Testis (tissue), 2 donors: ENCODE results near the gene TEX13C.

ENCODE experiments used
- CTCF ChIP-seq, 3 experiments: fragments of 450-650 bp in 2 of 3; fragments of 200-600 bp in 1 of 3; sonication (generic) in 1 of 3; IDR thresholded peaks; one replicate each; pipeline ENCODE4 v1.5.1; 2016 to 2019; ENCODE audit warnings: antibody characterized with exemption in 3 of 3, mild to moderate bottlenecking in 2 of 3, moderate library complexity in 1 of 3
- POLR2A ChIP-seq: fragments of 450-650 bp; IDR thresholded peaks from one replicate; pipeline ENCODE4 v1.6.1; 2017; ENCODE audit warnings: antibody characterized with exemption, mild to moderate bottlenecking, moderate library complexity

GRCh38 chrX:125298871-125299270 lies 20.8 kb upstream of the TEX13C start:
- TF ChIP-seq CTCF (IDR thresholded peaks at IDR 0.05) = no peak
- no peak for TF ChIP-seq POLR2A
